ENCODE results near the gene MAST2. TPM values are rescaled to one million over a fixed set of nuclear protein-coding genes. Genes with fewer than 3 reads are reported as not detected.

MAST2 gene
- total and polyA plus RNA-seq, 2 of the 13 experiments (the other 11 are each of a cell fraction or from before 2014, with no cell fraction given) = 15.3 to 23.0 TPM

DNA sequence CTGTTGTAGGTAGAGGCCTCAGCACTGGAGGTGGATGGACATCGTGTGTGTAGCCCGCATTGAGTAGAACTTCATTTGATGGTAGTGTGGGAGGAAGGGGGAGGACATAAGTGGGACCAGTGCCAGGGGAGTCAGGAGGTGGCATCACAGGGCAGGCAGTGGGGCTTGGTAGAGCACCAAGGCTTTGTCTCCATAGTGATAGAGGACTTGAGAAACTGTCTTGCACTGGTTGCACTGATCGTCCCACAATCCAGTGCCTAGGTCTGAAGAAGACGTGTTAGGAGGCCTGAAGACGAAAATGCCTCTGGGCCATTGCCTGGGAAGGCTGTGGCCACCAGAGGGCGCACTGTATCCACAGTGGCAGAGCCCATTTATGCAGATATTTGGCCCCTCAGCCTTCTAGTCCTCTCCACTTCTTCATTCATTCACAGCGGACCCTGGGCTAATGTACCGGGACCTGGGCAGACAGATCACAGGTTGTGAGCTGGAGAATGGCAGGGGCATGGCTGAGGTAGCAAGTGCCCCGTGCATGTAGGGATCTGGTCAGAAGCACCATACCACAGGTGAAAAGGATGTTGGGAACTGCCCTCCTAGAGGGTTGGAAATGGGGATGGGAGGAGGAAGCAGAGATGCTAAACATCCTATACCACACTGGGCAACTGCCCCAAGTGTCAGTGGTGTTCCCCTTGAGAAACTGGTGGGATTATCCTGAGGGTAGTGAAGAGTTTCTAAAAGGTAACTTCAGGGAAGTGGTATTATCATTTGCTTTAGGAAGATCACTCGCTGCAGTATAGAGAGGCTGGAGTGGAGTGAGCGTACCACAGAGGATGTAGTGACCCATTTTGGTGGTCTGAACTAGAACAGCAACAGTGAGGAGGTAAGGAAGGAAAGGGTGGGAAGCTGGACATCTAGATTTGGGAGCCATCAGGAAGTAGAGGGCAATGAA is 233.8 kb downstream of the MAST2 start (continued):
- TF ChIP-seq, protein P1, sequence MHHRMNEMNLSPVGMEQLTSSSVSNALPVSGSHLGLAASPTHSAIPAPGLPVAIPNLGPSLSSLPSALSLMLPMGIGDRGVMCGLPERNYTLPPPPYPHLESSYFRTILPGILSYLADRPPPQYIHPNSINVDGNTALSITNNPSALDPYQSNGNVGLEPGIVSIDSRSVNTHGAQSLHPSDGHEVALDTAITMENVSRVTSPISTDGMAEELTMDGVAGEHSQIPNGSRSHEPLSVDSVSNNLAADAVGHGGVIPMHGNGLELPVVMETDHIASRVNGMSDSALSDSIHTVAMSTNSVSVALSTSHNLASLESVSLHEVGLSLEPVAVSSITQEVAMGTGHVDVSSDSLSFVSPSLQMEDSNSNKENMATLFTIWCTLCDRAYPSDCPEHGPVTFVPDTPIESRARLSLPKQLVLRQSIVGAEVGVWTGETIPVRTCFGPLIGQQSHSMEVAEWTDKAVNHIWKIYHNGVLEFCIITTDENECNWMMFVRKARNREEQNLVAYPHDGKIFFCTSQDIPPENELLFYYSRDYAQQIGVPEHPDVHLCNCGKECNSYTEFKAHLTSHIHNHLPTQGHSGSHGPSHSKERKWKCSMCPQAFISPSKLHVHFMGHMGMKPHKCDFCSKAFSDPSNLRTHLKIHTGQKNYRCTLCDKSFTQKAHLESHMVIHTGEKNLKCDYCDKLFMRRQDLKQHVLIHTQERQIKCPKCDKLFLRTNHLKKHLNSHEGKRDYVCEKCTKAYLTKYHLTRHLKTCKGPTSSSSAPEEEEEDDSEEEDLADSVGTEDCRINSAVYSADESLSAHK (CRISPR knock-in tag; IDR thresholded peaks at IDR 0.05; ENCODE audit: borderline replicate concordance) = no peak

DNA sequence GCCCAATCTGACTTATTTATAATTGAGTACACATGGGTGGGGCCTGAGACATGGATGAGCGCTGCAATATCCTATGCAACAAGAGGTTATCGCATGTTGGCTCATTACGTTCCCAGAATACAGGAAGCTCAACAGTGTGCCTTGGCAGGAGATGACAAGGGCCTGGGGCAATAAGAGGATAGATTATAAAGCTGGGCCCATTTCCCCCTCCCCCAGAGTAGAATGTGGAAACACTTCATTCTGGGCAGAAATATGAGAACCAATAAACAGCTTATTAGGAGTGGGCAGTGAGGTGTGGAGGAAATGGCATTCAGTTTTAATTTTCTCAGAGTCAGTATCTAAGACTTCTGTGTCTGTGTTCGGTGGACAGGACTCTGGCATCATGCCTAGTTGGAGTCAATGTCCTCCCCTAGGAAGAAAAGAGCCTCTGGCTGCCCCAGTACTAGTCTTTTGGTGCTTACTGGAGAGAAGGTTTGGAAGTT is 236.2 kb downstream of the MAST2 start:
- no TSS peak for BruUV-seq (replicated peaks)
- H3K4me3 ChIP-seq (replicated peaks in 1 of 3; ENCODE audit: insufficient read depth in 1 of 3, low read depth in 2 of 3, low read length in 3 of 3) = no peak overlapping the region
- H3K4me2 ChIP-seq (ENCODE audit: low read depth, low read length) = no peak overlapping the region
- TF ChIP-seq JDP2 (CRISPR knock-in tag; IDR thresholded peaks at IDR 0.05; ENCODE audit: borderline replicate concordance) = no peak
- no peak for TF ChIP-seq ZNF83 (CRISPR knock-in tag; IDR thresholded peaks at IDR 0.05; ENCODE audit: borderline replicate concordance)
- no peak for TF ChIP-seq ZNF773 (CRISPR knock-in tag; IDR thresholded peaks at IDR 0.05; ENCODE audit: borderline replicate concordance)
- no peak for TF ChIP-seq TOE1 (CRISPR knock-in tag; IDR thresholded peaks at IDR 0.05)
- no peak for TF ChIP-seq GZF1 (CRISPR knock-in tag; IDR thresholded peaks at IDR 0.05)
- TF ChIP-seq SMARCC2 (IDR thresholded peaks at IDR 0.05) = no peak
- in situ Hi-C loops (cut with HindIII; ENCODE audit: extremely low pct_ligation_motif_present, low pct_unique_long_range_greater_than_20kb) (loop anchor here (5.0 kb wide), 2 partner anchors 138 to 183 kb away; partner anchors contain the start of genes P3R3URF and TSPAN1), intact Hi-C loops (cut with micrococcal nuclease; ENCODE audit: unreplicated experiment) (no loop called here)
- no peak for ATAC-seq
- 92% methylated on average over 4 of the region's 4 CpGs for WGBS (ENCODE audit: low lambda C conversion rate)
- no peaks in the 10 kb centered on the region; a peak in 1 of 5 replicates for H3K27me3 ChIP-seq (ENCODE audit: control insufficient read depth in 1 of 2, insufficient read depth in 2 of 2, low read length in 2 of 2)
- no peak overlapping the region for H3K9ac ChIP-seq (ENCODE audit: insufficient read depth, low read depth, low read length)
- H3K27ac ChIP-seq (ENCODE audit: extremely low read length, insufficient read depth, low read length) = no peak overlapping the region
- H3K79me2 ChIP-seq (ENCODE audit: insufficient read depth, low read length) = no peaks in the 10 kb centered on the region
- POLR2A ChIA-PET = no interaction called here
- H3K9me3 ChIP-seq (ENCODE audit: low read length) = no peaks in the 10 kb centered on the region
- H3K36me3 ChIP-seq (replicated peaks in 1 of 2; ENCODE audit: control insufficient read depth in 1 of 2, insufficient read depth in 2 of 2, low read length in 2 of 2) = no peaks in the 10 kb centered on the region
- no peaks in the 10 kb centered on the region for H4K20me1 ChIP-seq (ENCODE audit: insufficient read depth, low read length)
- FAIRE-seq = no peak
- DNase-seq (ENCODE audit: low spot score) = no peak
- no peaks in the 10 kb centered on the region for H3K4me1 ChIP-seq (ENCODE audit: insufficient read depth, low read length)
- H2AFZ ChIP-seq (ENCODE audit: low read length) = no peak overlapping the region
- CTCF ChIA-PET (ENCODE audit: low intra/inter-chr PET ratio, low total read pairs) = interaction anchor here (5.2 kb wide), 1 partner anchor 140 kb away, joined by 88 read pairs; no protein-coding TSS in a partner anchor

Measured in HepG2 (cell line).